ENCODE results near the gene UBR3. TPM values are rescaled to one million over a fixed set of nuclear protein-coding genes. Genes with fewer than 3 reads are reported as not detected.
"Not testable (repeated sequence)": the region's sequence is repeated elsewhere in the genome, so short reads cannot be mapped to it uniquely, and the experiment has no call there.

The UBR3 gene
- total and polyA plus RNA-seq, 10 donors, result 7.2 to 119 (median 54.3) TPM

GRCh38 chr2:169955940-169956339 lies 128.7 kb downstream of the UBR3 start:
- intact Hi-C loops (cut with DNase I; ENCODE audit: low total_unique reads), result no loop called here

GRCh38 chr2:169957219-169957618 lies 130.0 kb downstream of the UBR3 start:
- DNase-seq; intact Hi-C loops (cut with DNase I; ENCODE audit: low total_unique reads); H3K9me3 ChIP-seq; H3K27me3 ChIP-seq (replicated peaks in 1 of 7); H3K4me3 ChIP-seq; H3K4me1 ChIP-seq; H3K27ac ChIP-seq: not testable (repeated sequence)
- peaks cover 0 to 87% (median 32%) of the 10 kb centered on the region in 6 donors for H3K36me3 ChIP-seq
- WGBS, 5 donors, result 95 to 100% (median 98%) methylated on average over 5 of the region's 5 CpGs

More at GRCh38 chr2:169955940-169956339, 128.7 kb downstream of the UBR3 start:
- Histone ChIP-seq H3K27ac (no peak overlapping the region), H3K4me1 (no peaks in the 10 kb centered on the region), H3K9me3 (peaks cover 0 to 9% (median 3%) of the 10 kb centered on the region in 8 donors), H3K36me3 (peaks cover 0 to 74% (median 26%) of the 10 kb centered on the region in 6 donors), H3K4me3 (no peak overlapping the region), H3K27me3 (replicated peaks in 1 of 7) (no peaks in the 10 kb centered on the region)
- TF ChIP-seq CTCF (IDR thresholded peaks at IDR 0.05 in 8 of 11, conservative IDR thresholded peaks at IDR 0.05 in 3 of 11) (no peak), POLR2AphosphoS5 (IDR thresholded peaks at IDR 0.05) (no peak), POLR2A (IDR thresholded peaks at IDR 0.05) (no peak)
- no peak for DNase-seq

GRCh38 chr2:169961911-169962310 lies 134.7 kb downstream of the UBR3 start:
- intact Hi-C loops (cut with DNase I; ENCODE audit: low total_unique reads), result no loop called here
- 45 to 77% (median 65%) methylated on average over 4 of the region's 4 CpGs for WGBS, 5 donors
- Histone ChIP-seq H3K27me3 (replicated peaks in 1 of 7) (no peaks in the 10 kb centered on the region), H3K4me3 (no peak overlapping the region), H3K36me3 (peaks cover 0 to 100% (median 50%) of the 10 kb centered on the region in 6 donors), H3K4me1 (no peaks in the 10 kb centered on the region), H3K9me3 (peaks cover 0 to 7% (median 2%) of the 10 kb centered on the region in 8 donors), H3K27ac (no peak overlapping the region)
- DNase-seq, result no peak
- TF ChIP-seq POLR2A (IDR thresholded peaks at IDR 0.05), result no peak
- no peak for TF ChIP-seq CTCF (IDR thresholded peaks at IDR 0.05 in 8 of 11, conservative IDR thresholded peaks at IDR 0.05 in 3 of 11)
- TF ChIP-seq POLR2AphosphoS5 (IDR thresholded peaks at IDR 0.05), result no peak

- H3K4me3 ChIP-seq, result no peak overlapping the region
- TF ChIP-seq POLR2AphosphoS5 (IDR thresholded peaks at IDR 0.05), result no peak
- TF ChIP-seq CTCF (IDR thresholded peaks at IDR 0.05 in 8 of 11, conservative IDR thresholded peaks at IDR 0.05 in 3 of 11), result no peak
- no peak for TF ChIP-seq POLR2A (IDR thresholded peaks at IDR 0.05)
- no peaks in the 10 kb centered on the region for H3K4me1 ChIP-seq
- no peak for DNase-seq
- peaks cover 0 to 98% (median 39%) of the 10 kb centered on the region in 6 donors for H3K36me3 ChIP-seq
- H3K9me3 ChIP-seq, result peaks cover 0 to 3% (median 0%) of the 10 kb centered on the region in 8 donors
- no peak overlapping the region for H3K27ac ChIP-seq
- H3K27me3 ChIP-seq (replicated peaks in 1 of 7), result no peaks in the 10 kb centered on the region
- intact Hi-C loops (cut with DNase I; ENCODE audit: low total_unique reads), result no loop called here
These were observed 136.5 kb downstream of the UBR3 start for GRCh38 chr2:169963786-169964185.

GRCh38 chr2:169964740-169965139 lies 137.5 kb downstream of the UBR3 start:
- H3K27ac ChIP-seq, result no peak overlapping the region
- WGBS, 5 donors, result 83 to 96% (median 88%) methylated on average over 2 of the region's 2 CpGs
- no peak overlapping the region for H3K4me3 ChIP-seq
- no peak for DNase-seq
- no peaks in the 10 kb centered on the region for H3K27me3 ChIP-seq (replicated peaks in 1 of 7)
- peaks cover 0 to 4% (median 1%) of the 10 kb centered on the region in 8 donors for H3K9me3 ChIP-seq
- TF ChIP-seq POLR2AphosphoS5 (IDR thresholded peaks at IDR 0.05), result no peak
- TF ChIP-seq CTCF (IDR thresholded peaks at IDR 0.05 in 8 of 11, conservative IDR thresholded peaks at IDR 0.05 in 3 of 11), result no peak
- H3K4me1 ChIP-seq, result no peaks in the 10 kb centered on the region
- H3K36me3 ChIP-seq, result peaks cover 0 to 98% (median 32%) of the 10 kb centered on the region in 6 donors
- intact Hi-C loops (cut with DNase I; ENCODE audit: low total_unique reads), result no loop called here
